ENCODE measurements around the gene LDLRAD4.

- TF ChIP-seq CTCF (IDR thresholded peaks at IDR 0.05): no peak
- no peak for TF ChIP-seq POLR2A (IDR thresholded peaks at IDR 0.05; ENCODE audit: low read depth)
- TF ChIP-seq POLR2AphosphoS5 (IDR thresholded peaks at IDR 0.05): no peak
- TF ChIP-seq EP300 (IDR thresholded peaks at IDR 0.05): no peak
Observed at GRCh38 chr18:13242797-13243196, 24.2 kb downstream of the LDLRAD4 start.
